DOHH2 (cell line): ENCODE results near the gene PRKCE.

Source experiments
- EZH2phosphoT487 ChIP-seq: fragments of 200-600 bp; sonication (generic); IDR thresholded peaks from 2 replicates; pipeline ENCODE4 v1.6.1; 2017; ENCODE audit warnings: borderline replicate concordance, mild to moderate bottlenecking, antibody characterized with exemption, low read length, moderate library complexity, mixed read lengths
- TF ChIP-seq, protein P1 (sequence below): fragments of 200-600 bp; sonication (generic); IDR thresholded peaks from one replicate; pipeline ENCODE4 v1.5.1; 2014; ENCODE audit warnings: antibody characterized with exemption, mild to moderate bottlenecking, low read depth, low read length; ENCODE audit not compliant: poor library complexity, severe bottlenecking

GRCh38 chr2:45992741-45993475 lies 341.4 kb downstream of the PRKCE start:
- TF ChIP-seq, protein P1, sequence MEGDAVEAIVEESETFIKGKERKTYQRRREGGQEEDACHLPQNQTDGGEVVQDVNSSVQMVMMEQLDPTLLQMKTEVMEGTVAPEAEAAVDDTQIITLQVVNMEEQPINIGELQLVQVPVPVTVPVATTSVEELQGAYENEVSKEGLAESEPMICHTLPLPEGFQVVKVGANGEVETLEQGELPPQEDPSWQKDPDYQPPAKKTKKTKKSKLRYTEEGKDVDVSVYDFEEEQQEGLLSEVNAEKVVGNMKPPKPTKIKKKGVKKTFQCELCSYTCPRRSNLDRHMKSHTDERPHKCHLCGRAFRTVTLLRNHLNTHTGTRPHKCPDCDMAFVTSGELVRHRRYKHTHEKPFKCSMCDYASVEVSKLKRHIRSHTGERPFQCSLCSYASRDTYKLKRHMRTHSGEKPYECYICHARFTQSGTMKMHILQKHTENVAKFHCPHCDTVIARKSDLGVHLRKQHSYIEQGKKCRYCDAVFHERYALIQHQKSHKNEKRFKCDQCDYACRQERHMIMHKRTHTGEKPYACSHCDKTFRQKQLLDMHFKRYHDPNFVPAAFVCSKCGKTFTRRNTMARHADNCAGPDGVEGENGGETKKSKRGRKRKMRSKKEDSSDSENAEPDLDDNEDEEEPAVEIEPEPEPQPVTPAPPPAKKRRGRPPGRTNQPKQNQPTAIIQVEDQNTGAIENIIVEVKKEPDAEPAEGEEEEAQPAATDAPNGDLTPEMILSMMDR, result no peak
- TF ChIP-seq EZH2phosphoT487, result no peak
